Immature natural killer cell (primary cell): ENCODE data around the gene SPATA33. TPM values are rescaled to one million over a fixed set of nuclear protein-coding genes. Genes with fewer than 3 reads are reported as not detected.
"Not testable (repeated sequence)": the region's sequence is repeated elsewhere in the genome, so short reads cannot be mapped to it uniquely, and the experiment has no call there.

Experiments used
- DNase-seq, 3 donors: peaks; one replicate each; pipeline ENCODE4 v3.0.0; 2022; ENCODE audit warnings: mixed read lengths in 1 of 3
- H3K27ac Mint-ChIP-seq, 6 donors: one replicate each; pipeline ENCODE4 v1.8.0; 2020; ENCODE audit warnings: mixed read lengths in 6 of 6, mild to moderate bottlenecking in 5 of 6, inconsistent platforms in 4 of 6, moderate library complexity in 3 of 6
- H3K27me3 Mint-ChIP-seq, 3 donors: one replicate each; pipeline ENCODE4 v1.8.0; 2020 to 2021; ENCODE audit warnings: low read depth in 3 of 3, mild to moderate bottlenecking in 3 of 3, mixed read lengths in 3 of 3, moderate library complexity in 3 of 3, inconsistent platforms in 1 of 3
- H3K36me3 Mint-ChIP-seq, 3 donors: one replicate each; pipeline ENCODE4 v1.8.0; 2020; ENCODE audit warnings: mixed read lengths in 3 of 3, inconsistent platforms in 2 of 3, mild to moderate bottlenecking in 2 of 3
- H3K4me1 Mint-ChIP-seq, 2 donors: one replicate each; pipeline ENCODE4 v1.8.0; 2020; ENCODE audit warnings: inconsistent platforms in 2 of 2, mild to moderate bottlenecking in 2 of 2, mixed read lengths in 2 of 2, moderate library complexity in 1 of 2
- H3K4me3 Mint-ChIP-seq, 5 donors: one replicate each; pipeline ENCODE4 v1.8.0; 2020; ENCODE audit warnings: mild to moderate bottlenecking in 5 of 5, mixed read lengths in 5 of 5, inconsistent platforms in 3 of 5, moderate library complexity in 3 of 5
- H3K9me3 Mint-ChIP-seq, 6 donors: one replicate each; pipeline ENCODE4 v1.8.0; 2020; ENCODE audit warnings: mild to moderate bottlenecking in 6 of 6, mixed read lengths in 6 of 6, inconsistent platforms in 4 of 6, moderate library complexity in 3 of 6
- polyA plus RNA-seq, 3 donors: library from polyadenylated mRNA; unstranded; fragments of 300-500 nt; fragmentation: Illumina TruSeq; gene quantifications; one replicate each; pipeline ENCODE4 v1.2.3, GENCODE V29; 2021

Gene SPATA33
- polyA plus RNA-seq, 3 donors from 2014 or later = 1.8 to 6.8 (median 4.7) TPM

- Mint-ChIP-seq H3K27me3 (peaks cover 2 to 11% (median 2%) of the 10 kb centered on the region in 3 donors), H3K9me3 (no peaks in the 10 kb centered on the region), H3K36me3 (peaks cover 0 to 8% (median 5%) of the 10 kb centered on the region in 3 donors), H3K4me3 (peak within 1 kb of the TSS; percentile 90 to 95 (median 92)), H3K4me1 (peaks cover 9 to 25% of the 10 kb centered on the region in 2 donors), H3K27ac (peak within 1 kb of the TSS; percentile 77 to 92 (median 88))
- peak; percentile 89 to 91 (median 90) for DNase-seq
Observed at GRCh38 chr16:89686520-89687091, 29.0 kb downstream of the SPATA33 start, which contains the start of gene CDK10. Gene CDK10 (plus strand): TSS chr16:89686689. CDS start chr16:89686711, 22 bp downstream.

DNA sequence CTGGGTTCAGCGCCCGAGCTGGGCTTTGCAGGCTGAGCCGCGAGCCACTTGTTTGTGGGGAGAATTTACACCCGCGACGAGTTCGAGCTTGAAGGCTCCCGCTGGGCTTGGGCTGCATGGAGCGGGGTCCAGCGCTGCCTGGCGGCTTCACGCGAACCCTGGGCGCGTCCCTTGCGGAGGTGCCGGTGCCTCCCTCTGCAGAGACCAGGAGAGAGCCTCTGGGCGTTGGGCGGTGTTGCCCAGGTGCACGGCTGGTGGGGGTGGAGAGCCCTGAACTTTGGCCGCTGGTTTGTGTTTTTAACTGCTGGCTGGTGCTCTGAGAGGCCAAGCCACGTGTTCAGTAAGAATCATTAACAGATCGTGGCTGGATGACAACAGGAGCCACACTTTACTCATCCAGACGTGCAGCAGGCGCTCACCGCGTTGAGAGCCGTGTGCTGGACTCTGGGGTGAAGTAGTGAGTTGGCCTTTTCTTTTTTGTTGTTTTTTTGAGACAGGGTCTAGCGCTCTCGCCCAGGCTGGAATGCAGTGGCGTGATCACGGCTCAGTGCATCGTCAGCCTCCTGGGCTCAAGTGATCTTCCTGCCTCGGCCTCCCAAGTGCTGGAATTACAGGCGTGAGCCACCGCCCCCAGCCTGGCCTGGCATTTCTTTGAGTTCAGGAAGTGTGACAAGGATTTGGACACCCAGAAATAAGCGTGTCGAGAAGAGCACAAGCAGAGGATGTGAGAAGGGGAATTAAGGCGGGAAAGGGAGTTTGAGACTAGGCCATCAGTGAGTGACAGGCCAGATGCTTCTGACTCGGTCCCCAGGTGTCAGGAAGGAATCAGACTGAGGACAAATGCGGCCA lies 29.7 kb downstream of the SPATA33 start:
- H3K36me3 Mint-ChIP-seq = peaks cover 0 to 8% (median 5%) of the 10 kb centered on the region in 3 donors
- peaks cover 9 to 25% of the 10 kb centered on the region in 2 donors for H3K4me1 Mint-ChIP-seq
- peak overlapping the region; percentile 80 to 95 (median 90) for H3K4me3 Mint-ChIP-seq
- no peak for DNase-seq
- H3K9me3 Mint-ChIP-seq = no peaks in the 10 kb centered on the region
- peaks cover 2 to 9% (median 2%) of the 10 kb centered on the region in 3 donors for H3K27me3 Mint-ChIP-seq
- peak overlapping the region; percentile 74 to 87 (median 85) for H3K27ac Mint-ChIP-seq

DNA sequence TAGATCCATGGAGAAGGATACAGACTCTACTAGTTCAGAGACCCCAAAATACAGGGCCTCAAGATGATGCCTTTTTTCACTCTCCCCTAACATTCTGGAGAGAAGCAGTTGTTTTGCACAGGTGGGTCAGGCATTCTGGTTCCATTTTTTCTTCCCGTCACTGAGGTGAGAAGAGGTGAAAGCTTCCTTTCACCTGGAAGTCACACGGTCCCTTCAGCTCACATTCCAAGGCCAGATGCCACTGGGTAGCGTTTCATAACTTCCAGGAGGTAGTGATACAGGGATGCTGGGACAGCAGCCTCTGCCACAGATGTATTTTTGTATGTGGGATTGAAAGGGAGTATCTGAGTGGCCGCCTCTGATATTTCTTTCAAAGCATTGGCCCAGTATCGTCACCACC lies 30.8 kb downstream of the SPATA33 start:
- no peaks in the 10 kb centered on the region for H3K9me3 Mint-ChIP-seq
- no peak for DNase-seq
- peaks cover 2 to 10% (median 8%) of the 10 kb centered on the region in 3 donors for H3K36me3 Mint-ChIP-seq
- H3K4me1 Mint-ChIP-seq = peaks cover 9 to 27% of the 10 kb centered on the region in 2 donors
- H3K4me3 Mint-ChIP-seq = peak overlapping the region; percentile 42 to 95 (median 90)
- H3K27ac Mint-ChIP-seq = no peak overlapping the region
- peaks cover 2 to 7% (median 4%) of the 10 kb centered on the region in 3 donors for H3K27me3 Mint-ChIP-seq

GRCh38 chr16:89689142-89689541 lies 31.5 kb downstream of the SPATA33 start:
- H3K4me1 Mint-ChIP-seq = peaks cover 9 to 32% of the 10 kb centered on the region in 2 donors
- peaks cover 1 to 12% (median 11%) of the 10 kb centered on the region in 3 donors for H3K27me3 Mint-ChIP-seq
- H3K27ac Mint-ChIP-seq = no peak overlapping the region
- no peak for DNase-seq
- H3K36me3 Mint-ChIP-seq = peaks cover 5 to 12% (median 10%) of the 10 kb centered on the region in 3 donors
- H3K4me3 Mint-ChIP-seq = no peak overlapping the region
- no peaks in the 10 kb centered on the region for H3K9me3 Mint-ChIP-seq

- peaks cover 5 to 12% (median 10%) of the 10 kb centered on the region in 3 donors for H3K36me3 Mint-ChIP-seq
- not testable (repeated sequence) for H3K27ac Mint-ChIP-seq, DNase-seq, H3K4me3 Mint-ChIP-seq, H3K9me3 Mint-ChIP-seq
- peaks cover 2 to 11% (median 10%) of the 10 kb centered on the region in 3 donors for H3K27me3 Mint-ChIP-seq
- peaks cover 9 to 30% of the 10 kb centered on the region in 2 donors for H3K4me1 Mint-ChIP-seq
Observed at GRCh38 chr16:89689621-89690020, 32.0 kb downstream of the SPATA33 start.

DNA sequence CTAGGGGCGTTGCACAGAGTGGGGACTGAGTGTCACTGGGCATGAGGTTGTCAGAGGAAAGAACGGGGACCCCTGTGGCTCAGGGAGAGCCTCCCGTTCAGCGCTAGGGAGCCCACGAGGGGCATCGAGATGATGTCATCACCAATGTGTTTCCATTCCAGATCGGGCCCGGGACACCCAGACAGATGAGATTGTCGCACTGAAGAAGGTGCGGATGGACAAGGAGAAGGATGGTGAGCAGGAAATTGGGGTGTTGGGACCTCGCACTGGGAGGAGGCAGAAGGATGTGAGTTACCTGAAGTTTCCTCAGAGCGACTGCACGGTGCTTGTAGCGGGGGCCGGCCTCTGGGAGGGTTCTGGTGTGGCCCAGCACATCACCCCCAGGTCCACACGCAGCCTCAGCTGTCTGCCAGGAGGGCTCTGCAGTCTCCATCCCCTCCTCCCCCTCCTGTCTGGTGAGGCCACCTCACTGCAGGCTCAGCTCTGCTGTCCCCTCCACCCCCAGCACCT lies 32.8 kb downstream of the SPATA33 start:
- Mint-ChIP-seq H3K27ac (no peak overlapping the region), H3K4me1 (peaks cover 11 to 36% of the 10 kb centered on the region in 2 donors), H3K36me3 (peaks cover 5 to 10% (median 9%) of the 10 kb centered on the region in 3 donors), H3K9me3 (no peaks in the 10 kb centered on the region), H3K4me3 (no peak overlapping the region), H3K27me3 (peaks cover 2 to 18% (median 13%) of the 10 kb centered on the region in 3 donors)
- no peak for DNase-seq

DNA sequence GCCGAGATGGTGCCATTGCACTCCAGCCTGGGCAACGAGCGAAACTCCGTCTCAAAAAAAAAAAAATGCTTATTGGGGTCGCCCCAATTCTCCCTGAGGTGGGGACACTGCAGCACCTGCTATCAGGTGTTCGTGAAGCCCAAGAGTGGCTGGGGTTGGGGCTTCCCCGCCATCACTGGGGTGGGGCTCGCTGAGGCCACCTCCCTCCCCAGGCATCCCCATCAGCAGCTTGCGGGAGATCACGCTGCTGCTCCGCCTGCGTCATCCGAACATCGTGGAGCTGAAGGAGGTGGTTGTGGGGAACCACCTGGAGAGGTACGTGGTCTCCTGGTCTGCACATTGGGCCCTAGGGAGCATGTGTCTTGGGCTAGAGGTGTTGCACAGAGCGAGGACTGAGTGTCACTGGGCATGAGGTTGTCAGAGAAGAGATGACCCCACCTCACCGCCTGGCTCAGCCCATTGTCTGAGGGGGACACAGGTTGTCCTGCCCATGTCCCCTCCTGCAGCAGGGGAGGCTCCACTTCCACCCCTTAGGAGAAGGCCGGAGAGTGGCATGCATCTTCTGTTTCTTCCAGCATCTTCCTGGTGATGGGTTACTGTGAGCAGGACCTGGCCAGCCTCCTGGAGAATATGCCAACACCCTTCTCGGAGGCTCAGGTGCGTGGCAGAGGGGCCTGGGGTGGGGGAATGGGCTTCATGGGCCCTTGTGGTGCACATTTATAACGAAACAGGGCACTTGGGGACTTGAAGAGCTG lies 33.8 kb downstream of the SPATA33 start:
- H3K4me1 Mint-ChIP-seq = peaks cover 21 to 41% of the 10 kb centered on the region in 2 donors
- peaks cover 5 to 10% (median 9%) of the 10 kb centered on the region in 3 donors for H3K36me3 Mint-ChIP-seq
- H3K27me3 Mint-ChIP-seq = peaks cover 2 to 22% (median 13%) of the 10 kb centered on the region in 3 donors
- no peak for DNase-seq
- no peak overlapping the region for H3K27ac Mint-ChIP-seq
- no peaks in the 10 kb centered on the region for H3K9me3 Mint-ChIP-seq
- no peak overlapping the region for H3K4me3 Mint-ChIP-seq

DNA sequence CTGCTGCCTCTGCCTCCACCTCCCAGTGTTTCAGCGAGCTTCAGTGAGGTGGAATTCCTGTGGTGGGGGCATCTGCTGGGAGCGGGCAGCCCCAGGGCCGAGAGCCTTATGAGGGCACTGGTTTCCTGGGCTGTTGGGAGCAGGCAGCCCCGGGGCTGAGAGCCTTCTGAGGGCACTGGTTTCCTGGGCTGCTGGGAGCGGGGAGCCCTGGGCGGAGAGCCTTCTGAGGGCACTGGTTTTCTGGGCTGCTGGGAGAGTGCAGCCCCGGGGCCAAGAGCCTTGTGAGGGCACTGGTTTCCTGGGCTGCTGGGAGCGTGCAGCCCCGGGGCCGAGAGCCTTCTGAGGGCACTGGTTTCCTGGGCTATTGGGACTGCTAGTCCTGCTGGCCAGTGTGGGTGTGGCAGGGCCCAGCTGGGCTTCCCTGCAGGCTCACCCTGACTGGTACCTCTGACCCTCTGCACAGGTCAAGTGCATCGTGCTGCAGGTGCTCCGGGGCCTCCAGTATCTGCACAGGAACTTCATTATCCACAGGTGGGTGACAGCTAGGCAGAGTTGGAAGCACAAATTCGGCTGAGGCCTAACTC lies 34.4 kb downstream of the SPATA33 start:
- H3K27ac Mint-ChIP-seq = no peak overlapping the region
- H3K27me3 Mint-ChIP-seq = peaks cover 2 to 25% (median 13%) of the 10 kb centered on the region in 3 donors

GRCh38 chr16:89693289-89693731 lies 35.7 kb downstream of the SPATA33 start:
- H3K9me3 Mint-ChIP-seq = no peaks in the 10 kb centered on the region
- H3K27me3 Mint-ChIP-seq = peaks cover 2 to 25% (median 13%) of the 10 kb centered on the region in 3 donors
- no peak overlapping the region for H3K4me3 Mint-ChIP-seq
- H3K4me1 Mint-ChIP-seq = peaks cover 18 to 36% of the 10 kb centered on the region in 2 donors
- DNase-seq = no peak
- peaks cover 5 to 10% (median 9%) of the 10 kb centered on the region in 3 donors for H3K36me3 Mint-ChIP-seq
- H3K27ac Mint-ChIP-seq = no peak overlapping the region

More for the DNA sequence above, 34.4 kb downstream of the SPATA33 start:
- DNase-seq = no peak
- Mint-ChIP-seq H3K36me3 (peaks cover 5 to 10% (median 9%) of the 10 kb centered on the region in 3 donors), H3K4me3 (no peak overlapping the region), H3K4me1 (peaks cover 26 to 43% of the 10 kb centered on the region in 2 donors), H3K9me3 (no peaks in the 10 kb centered on the region)

GRCh38 chr16:89693931-89694783 lies 36.5 kb downstream of the SPATA33 start:
- Mint-ChIP-seq H3K9me3 (no peaks in the 10 kb centered on the region), H3K4me1 (peaks cover 22 to 38% of the 10 kb centered on the region in 2 donors), H3K27ac (no peak overlapping the region), H3K36me3 (peaks cover 5 to 10% (median 9%) of the 10 kb centered on the region in 3 donors), H3K27me3 (peaks cover 2 to 25% (median 13%) of the 10 kb centered on the region in 3 donors), H3K4me3 (no peak overlapping the region)
- no peak for DNase-seq

DNA sequence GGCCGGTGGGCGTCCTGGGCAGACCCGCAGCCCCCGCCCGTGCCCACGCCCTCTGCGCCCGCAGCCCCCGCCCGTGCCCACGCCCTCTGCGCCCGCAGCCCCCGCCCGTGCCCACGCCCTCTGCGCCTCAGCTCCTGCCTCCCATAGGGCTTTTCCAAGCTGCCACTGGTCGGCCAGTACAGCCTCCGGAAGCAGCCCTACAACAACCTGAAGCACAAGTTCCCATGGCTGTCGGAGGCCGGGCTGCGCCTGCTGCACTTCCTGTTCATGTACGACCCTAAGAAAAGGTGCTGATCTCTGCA lies 37.1 kb downstream of the SPATA33 start:
- H3K27me3 Mint-ChIP-seq = peaks cover 2 to 25% (median 13%) of the 10 kb centered on the region in 3 donors
- not testable (repeated sequence) for DNase-seq, H3K9me3 Mint-ChIP-seq
- H3K27ac Mint-ChIP-seq = peak overlapping the region in 3 of 6 donors; percentile 16 to 53 (median 46)
- peaks cover 5 to 10% (median 9%) of the 10 kb centered on the region in 3 donors for H3K36me3 Mint-ChIP-seq
- H3K4me1 Mint-ChIP-seq = peaks cover 24 to 41% of the 10 kb centered on the region in 2 donors
- H3K4me3 Mint-ChIP-seq = peak overlapping the region in 1 of 5 donors; percentile 14
